H1 (cell line): ENCODE data around the gene GUCY2F. TPM values are rescaled to one million over a fixed set of nuclear protein-coding genes. Genes with fewer than 3 reads are reported as not detected.

Experiments used
- CTCF ChIA-PET: fragments of 300-600 bp; sonication (Branson Sonifier 250); formaldehyde crosslinking; loops from one replicate; lab custom pipeline; 2021; ENCODE audit not compliant: partially characterized antibody; lab: Charles Lee
- POLR2A ChIA-PET: fragments of 300-600 bp; sonication (Branson Sonifier 250); formaldehyde crosslinking; loops from one replicate; lab custom pipeline; 2021; ENCODE audit warnings: inconsistent platforms; ENCODE audit not compliant: partially characterized antibody; lab: Charles Lee
- DNase-seq, 2 experiments: peaks; one replicate each; pipeline versions ENCODE4 v3.0.0 to v3.0.0-alpha.2; 2010 to 2022; ENCODE audit warnings: low spot score in 2 of 2, low read depth in 1 of 2, mixed read lengths in 1 of 2
- FAIRE-seq: peaks from 2 replicates; lab custom pipeline; 2011; peaks lifted over from hg19 to GRCh38; lab: Jason Lieb, UNC
- H2AFZ ChIP-seq: 2 replicates; pipeline ENCODE4 v1.8.1; 2012; ENCODE audit warnings: low read length, inconsistent platforms
- H2AK5ac ChIP-seq: 2 replicates; pipeline ENCODE4 v1.6.1; 2013; ENCODE audit warnings: low read depth, low read length
- H2BK120ac ChIP-seq: replicated peaks from 2 replicates; pipeline ENCODE3; 2013; ENCODE audit warnings: low read depth, low read length, inconsistent platforms
- H2BK12ac ChIP-seq: 2 replicates; pipeline ENCODE4 v1.6.1; 2013; ENCODE audit warnings: low read depth, low read length
- H2BK15ac ChIP-seq: 2 replicates; pipeline ENCODE4 v1.6.1; 2013; ENCODE audit warnings: low read length
- H2BK20ac ChIP-seq: 2 replicates; pipeline ENCODE4 v1.6.1; 2013; ENCODE audit warnings: low read length
- H2BK5ac ChIP-seq: 2 replicates; pipeline ENCODE4 v1.6.1; 2013; ENCODE audit warnings: low read depth, low read length
- H3K14ac ChIP-seq: 2 replicates; pipeline ENCODE4 v1.6.1; 2013; ENCODE audit warnings: inconsistent platforms; ENCODE audit not compliant: insufficient read length
- H3K18ac ChIP-seq: 2 replicates; pipeline ENCODE4 v1.6.1; 2013; ENCODE audit warnings: low read length; ENCODE audit errors: extremely low read depth
- H3K23ac ChIP-seq: 2 replicates; pipeline ENCODE4 v1.6.1; 2013; ENCODE audit warnings: inconsistent platforms; ENCODE audit not compliant: insufficient read length
- H3K23me2 ChIP-seq: 2 replicates; pipeline ENCODE4 v1.6.1; 2013; ENCODE audit warnings: low read depth, low read length
- H3K27ac ChIP-seq: 2 replicates; pipeline ENCODE4 v1.6.1; 2011; ENCODE audit warnings: low read depth, low read length, inconsistent platforms
- H3K27me3 ChIP-seq, 4 experiments: replicated peaks in 1 of 4; 1 replicate in 1 of 4; 2 replicates in 3 of 4; pipeline versions ENCODE4 v1.6.1 to v1.8.1; 2011 to 2013; ENCODE audit warnings: low read length in 3 of 4, mild to moderate bottlenecking in 3 of 4, inconsistent platforms in 2 of 4, mixed read lengths in 2 of 4, moderate library complexity in 1 of 4; ENCODE audit not compliant: control insufficient read depth in 3 of 4, insufficient read depth in 3 of 4; ENCODE audit errors: extremely low read depth in 1 of 4
- H3K36me3 ChIP-seq, 4 experiments: 2 replicates each; pipeline versions ENCODE4 v1.6.1 to v1.8.1; 2011 to 2013; ENCODE audit warnings: mild to moderate bottlenecking in 4 of 4, low read length in 3 of 4, moderate library complexity in 2 of 4, control low read depth in 1 of 4, inconsistent platforms in 1 of 4; ENCODE audit not compliant: insufficient read depth in 4 of 4, control insufficient read depth in 2 of 4
- H3K4ac ChIP-seq: replicated peaks from 2 replicates; pipeline ENCODE3; 2013; ENCODE audit warnings: low read length, low read depth, mixed read lengths, inconsistent platforms; ENCODE audit not compliant: insufficient read length
- H3K4me1 ChIP-seq, 4 experiments: replicated peaks in 1 of 4; 1 replicate in 1 of 4; 2 replicates in 3 of 4; pipeline versions ENCODE4 v1.6.1 to v1.8.1; 2011 to 2013; ENCODE audit warnings: low read length in 3 of 4, inconsistent platforms in 2 of 4, mixed read lengths in 1 of 4; ENCODE audit not compliant: insufficient read depth in 4 of 4, control insufficient read depth in 3 of 4
- H3K4me2 ChIP-seq, 2 experiments: 2 replicates each; pipeline versions ENCODE4 v1.6.1 to v1.8.1; 2011 to 2013; ENCODE audit warnings: low read depth in 2 of 2, low read length in 2 of 2, control low read depth in 1 of 2, inconsistent platforms in 1 of 2, mild to moderate bottlenecking in 1 of 2; ENCODE audit not compliant: insufficient read depth in 1 of 2
- H3K4me3 ChIP-seq, 4 experiments: fragments of 200-600, 300-600 bp in 1 of 4; sonication (generic), shearing (Covaris generic), sonication (Bioruptor Twin) in 1 of 4; 2 replicates each; pipeline versions ENCODE4 v1.5.1 to v1.8.1; 2011 to 2016; ENCODE audit warnings: low read length in 4 of 4, low read depth in 3 of 4, control low read depth in 2 of 4, inconsistent platforms in 2 of 4, mild to moderate bottlenecking in 2 of 4, mixed read lengths in 1 of 4, moderate library complexity in 1 of 4; ENCODE audit not compliant: insufficient read depth in 2 of 4; ENCODE audit errors: extremely low read depth in 1 of 4
- H3K56ac ChIP-seq: replicated peaks from 2 replicates; pipeline ENCODE3; 2013; ENCODE audit warnings: low read depth, mild to moderate bottlenecking, mixed read lengths, low read length, inconsistent platforms; ENCODE audit not compliant: insufficient read length
- H3K79me1 ChIP-seq: 2 replicates; pipeline ENCODE4 v1.6.1; 2013; ENCODE audit warnings: low read depth, low read length, control low read depth
- H3K79me2 ChIP-seq, 2 experiments: 2 replicates each; pipeline versions ENCODE4 v1.6.1 to v1.8.1; 2012 to 2013; ENCODE audit warnings: low read length in 2 of 2, mild to moderate bottlenecking in 2 of 2, inconsistent platforms in 1 of 2; ENCODE audit not compliant: insufficient read depth in 2 of 2, control insufficient read depth in 1 of 2
- H3K9ac ChIP-seq, 4 experiments: replicated peaks in 1 of 4; 1 replicate in 1 of 4; 2 replicates in 3 of 4; pipeline versions ENCODE4 v1.6.1 to v1.8.1; 2011 to 2013; ENCODE audit warnings: low read depth in 3 of 4, low read length in 3 of 4, control low read depth in 2 of 4, mild to moderate bottlenecking in 2 of 4, moderate library complexity in 2 of 4, inconsistent platforms in 1 of 4; ENCODE audit errors: extremely low read depth in 1 of 4
- H3K9me3 ChIP-seq, 2 experiments: 2 replicates each; pipeline versions ENCODE4 v1.6.1 to v1.8.1; 2012 to 2013; ENCODE audit warnings: mild to moderate bottlenecking in 2 of 2, moderate library complexity in 2 of 2, control low read depth in 1 of 2, inconsistent platforms in 1 of 2, low read depth in 1 of 2, low read length in 1 of 2, mixed read lengths in 1 of 2; ENCODE audit not compliant: insufficient read depth in 2 of 2
- H4K20me1 ChIP-seq, 2 experiments: replicated peaks in 1 of 2; 2 replicates each; pipeline versions ENCODE3 to v1.8.1; 2011 to 2013; ENCODE audit warnings: inconsistent platforms in 2 of 2, low read length in 2 of 2, mild to moderate bottlenecking in 1 of 2; ENCODE audit not compliant: insufficient read depth in 2 of 2, control insufficient read depth in 1 of 2
- H4K5ac ChIP-seq: 2 replicates; pipeline ENCODE4 v1.6.1; 2013; ENCODE audit warnings: low read length, low read depth, mixed read lengths, inconsistent platforms; ENCODE audit not compliant: insufficient read length
- H4K8ac ChIP-seq: 2 replicates; pipeline ENCODE4 v1.8.0; 2013; ENCODE audit warnings: mild to moderate bottlenecking, moderate library complexity, low read length, inconsistent platforms; ENCODE audit not compliant: insufficient read depth; ENCODE audit errors: extremely low read depth
- H4K91ac ChIP-seq: replicated peaks from 2 replicates; pipeline ENCODE3; 2013; ENCODE audit warnings: low read length, mixed read lengths, inconsistent platforms; ENCODE audit not compliant: insufficient read length
- CHD2 ChIP-seq: IDR thresholded peaks from 2 replicates; pipeline ENCODE4 v1.6.1; 2012; ENCODE audit warnings: low read length, improper control_type of control experiment
- CTCF ChIP-seq, 3 experiments: IDR thresholded peaks; 1 replicate in 2 of 3; 2 replicates in 1 of 3; pipeline versions ENCODE4 v1.5.1 to v1.6.1; 2011; ENCODE audit warnings: low read length in 3 of 3, mild to moderate bottlenecking in 3 of 3, inconsistent platforms in 2 of 3, low read depth in 1 of 3, moderate library complexity in 1 of 3; ENCODE audit not compliant: insufficient read depth in 1 of 3; ENCODE audit errors: control extremely low read depth in 1 of 3
- GTF2F1 ChIP-seq: IDR thresholded peaks from 2 replicates; pipeline ENCODE4 v1.6.1; 2012; ENCODE audit warnings: low read depth, low read length, improper control_type of control experiment, borderline replicate concordance
- JUN ChIP-seq: IDR thresholded peaks from 2 replicates; pipeline ENCODE4 v1.6.1; 2011; ENCODE audit warnings: low read depth, mild to moderate bottlenecking, improper control_type of control experiment, low read length
- KDM1A ChIP-seq: fragments of 200-600, 300-600 bp; sonication (generic); IDR thresholded peaks from 2 replicates; pipeline ENCODE4 v1.7.1; 2016; ENCODE audit warnings: mild to moderate bottlenecking, low read length, borderline replicate concordance
- POU5F1 ChIP-seq: IDR thresholded peaks from 2 replicates; pipeline ENCODE4 v1.6.1; 2011; ENCODE audit warnings: low read depth, mild to moderate bottlenecking, low read length, moderate library complexity
- RFX5 ChIP-seq: IDR thresholded peaks from 2 replicates; pipeline ENCODE4 v1.6.1; 2011; ENCODE audit warnings: low read depth, low read length, improper control_type of control experiment, borderline replicate concordance
- SIN3A ChIP-seq, 2 experiments: IDR thresholded peaks in 1 of 2; conservative IDR thresholded peaks in 1 of 2; 2 replicates each; pipeline ENCODE4 v1.6.1; 2011 to 2012; ENCODE audit warnings: low read length in 2 of 2, improper control_type of control experiment in 1 of 2, low read depth in 1 of 2, mild to moderate bottlenecking in 1 of 2
- SP2 ChIP-seq: IDR thresholded peaks from 2 replicates; pipeline ENCODE4 v1.6.1; 2012; ENCODE audit warnings: mild to moderate bottlenecking, low read length, inconsistent platforms
- SP4 ChIP-seq: IDR thresholded peaks from 2 replicates; pipeline ENCODE4 v1.6.1; 2012; ENCODE audit warnings: low read length, inconsistent platforms
- USF2 ChIP-seq: IDR thresholded peaks from 2 replicates; pipeline ENCODE4 v1.6.1; 2011; ENCODE audit warnings: low read length, improper control_type of control experiment
- WGBS, 2 experiments: shearing (Covaris generic) in 1 of 2; methylation state at CpG; one replicate each; pipeline versions ENCODE4 v1.1.6 to v1.1.7; 2013 to 2015; ENCODE audit warnings: low lambda C conversion rate in 2 of 2, mixed read lengths in 2 of 2, inconsistent platforms in 1 of 2, low coverage in 1 of 2, missing lambda C conversion rate in 1 of 2; ENCODE audit not compliant: insufficient replicate concordance in 2 of 2, insufficient coverage in 1 of 2, insufficient read length in 1 of 2; ENCODE audit errors: extremely low coverage in 1 of 2, missing lambda C conversion rate in 1 of 2; 5-methylcytosine and 5-hydroxymethylcytosine counted together
- polyA plus RNA-seq, 7 experiments: library from polyadenylated mRNA; depleted of rRNA in 3 of 7; stranded (reverse) in 5 of 7; unstranded in 2 of 7; fragments of >200 nt in 5 of 7; fragments of 200-250 nt in 2 of 7; gene quantifications; 1 replicate in 5 of 7; 2 replicates in 1 of 7; 4 replicates in 1 of 7; pipeline versions ENCODE4 v1.2.1 to v1.2.3, GENCODE V29; 2011 to 2013; ENCODE audit warnings: missing spikeins in 2 of 7, mixed read lengths in 2 of 7
- total RNA-seq: library from RNA; stranded (reverse); fragmentation: NEBNext Ultra II Directional; extraction: Animal tissue kit (Norgen Biotek cat#: 25700); gene quantifications from 2 replicates; pipeline ENCODE4 v1.2.1, GENCODE V29; 2021

GUCY2F gene
- total and polyA plus RNA-seq, 2 of the 8 experiments (the other 6 are each of a cell fraction or from before 2014, with no cell fraction given): 0.02 TPM; not detected in 1

- Histone ChIP-seq H3K18ac (no peak overlapping the region), H3K4me3 (no peak overlapping the region), H3K27ac (no peak overlapping the region), H2BK15ac (no peak overlapping the region), H2BK20ac (no peak overlapping the region), H4K5ac (no peak overlapping the region), H3K23me2 (no peaks in the 10 kb centered on the region), H4K91ac (no peak overlapping the region), H2BK12ac (no peak overlapping the region), H3K27me3 (no peaks in the 10 kb centered on the region), H2AFZ (no peak overlapping the region), H3K79me1 (no peaks in the 10 kb centered on the region), H3K9me3 (no peaks in the 10 kb centered on the region), H3K23ac (no peak overlapping the region), H3K9ac (no peak overlapping the region), H3K36me3 (no peaks in the 10 kb centered on the region), H2BK5ac (no peak overlapping the region), H3K4me1 (peaks cover 0 to 4% (median under 1%) of the 10 kb centered on the region in 4 experiments; a peak in 2 of 7 replicates), H2BK120ac (no peak overlapping the region), H3K14ac (no peak overlapping the region), H3K4ac (no peak overlapping the region), H4K8ac (no peak overlapping the region), H3K56ac (no peak overlapping the region), H3K79me2 (no peaks in the 10 kb centered on the region), H3K4me2 (no peak overlapping the region), H2AK5ac (no peak overlapping the region), H4K20me1 (no peaks in the 10 kb centered on the region)
- 100% methylated on average over 2 of the region's 2 CpGs; no CpG with 5 or more reads in 1 of the 2 experiments for WGBS, 2 experiments
- POLR2A ChIA-PET: no interaction called here
- FAIRE-seq (no peak), DNase-seq (no peak)
- CTCF ChIA-PET: interaction anchor here (0.7 to 2.2 kb wide), 3 partner anchors 11 to 75 kb away, joined by 3 to 7 read pairs (median 5); no protein-coding TSS in a partner anchor
- TF ChIP-seq USF2 (no peak), JUN (no peak), SP2 (no peak), SP4 (no peak), RFX5 (no peak), GTF2F1 (no peak), CHD2 (no peak), KDM1A (no peak), CTCF (IDR thresholded peaks at IDR 0.05; ENCODE audit: control extremely low read depth in 1 of 3, insufficient read depth in 1 of 3, low read depth in 1 of 3, low read length in 3 of 3) (no peak), SIN3A (conservative IDR thresholded peaks at IDR 0.05 in 1 of 2, IDR thresholded peaks at IDR 0.05 in 1 of 2; ENCODE audit: low read depth in 1 of 2, low read length in 2 of 2) (no peak), POU5F1 (no peak)
Observed at GRCh38 chrX:109398833-109399232, 83.1 kb downstream of the GUCY2F start.
